Naive B cell (primary cell): Measurements from ENCODE around the gene CDC42EP5. TPM values are rescaled to one million over a fixed set of nuclear protein-coding genes. Genes with fewer than 3 reads are reported as not detected.
"Not testable (repeated sequence)": the region's sequence is repeated elsewhere in the genome, so short reads cannot be mapped to it uniquely, and the experiment has no call there.

ENCODE experiments used
- ATAC-seq, 2 donors: fragments of 150-1000 bp; cut with Tn5 transposase; 2 replicates each; pipeline ENCODE4 v1.10.0; 2021; ENCODE audit warnings: low read depth in 2 of 2, mild to moderate bottlenecking in 2 of 2, moderate library complexity in 2 of 2
- DNase-seq: peaks from one replicate; pipeline ENCODE4 v3.0.0; 2022
- H3K27ac Mint-ChIP-seq, 6 donors: one replicate each; pipeline ENCODE4 v1.8.0; 2020 to 2022; ENCODE audit warnings: mild to moderate bottlenecking in 6 of 6, mixed read lengths in 6 of 6, moderate library complexity in 5 of 6, inconsistent platforms in 2 of 6
- H3K27me3 Mint-ChIP-seq, 3 donors: one replicate each; pipeline ENCODE4 v1.8.0; 2021 to 2022; ENCODE audit warnings: mixed read lengths in 3 of 3, mild to moderate bottlenecking in 1 of 3
- H3K36me3 Mint-ChIP-seq, 2 donors: one replicate each; pipeline ENCODE4 v1.8.0; 2020 to 2022; ENCODE audit warnings: mixed read lengths in 2 of 2, inconsistent platforms in 1 of 2, mild to moderate bottlenecking in 1 of 2
- H3K4me1 Mint-ChIP-seq, 3 donors: one replicate each; pipeline ENCODE4 v1.8.0; 2020 to 2022; ENCODE audit warnings: mixed read lengths in 3 of 3, inconsistent platforms in 1 of 3, mild to moderate bottlenecking in 1 of 3, moderate library complexity in 1 of 3
- H3K4me3 Mint-ChIP-seq, 8 donors: one replicate each; pipeline ENCODE4 v1.8.0; 2020 to 2022; ENCODE audit warnings: mild to moderate bottlenecking in 8 of 8, mixed read lengths in 8 of 8, moderate library complexity in 8 of 8, inconsistent platforms in 2 of 8
- H3K9me3 Mint-ChIP-seq, 7 donors: one replicate each; pipeline ENCODE4 v1.8.0; 2020 to 2022; ENCODE audit warnings: mixed read lengths in 7 of 7, mild to moderate bottlenecking in 5 of 7, inconsistent platforms in 2 of 7, moderate library complexity in 1 of 7
- polyA plus RNA-seq, 6 donors: library from polyadenylated mRNA; unstranded; fragments of 300-500 nt; fragmentation: Illumina TruSeq; gene quantifications; one replicate each; pipeline ENCODE4 v1.2.3, GENCODE V29; 2021; ENCODE audit warnings: low read depth in 6 of 6

The CDC42EP5 gene, protein sequence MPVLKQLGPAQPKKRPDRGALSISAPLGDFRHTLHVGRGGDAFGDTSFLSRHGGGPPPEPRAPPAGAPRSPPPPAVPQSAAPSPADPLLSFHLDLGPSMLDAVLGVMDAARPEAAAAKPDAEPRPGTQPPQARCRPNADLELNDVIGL
- polyA plus RNA-seq, result not detected

DNA sequence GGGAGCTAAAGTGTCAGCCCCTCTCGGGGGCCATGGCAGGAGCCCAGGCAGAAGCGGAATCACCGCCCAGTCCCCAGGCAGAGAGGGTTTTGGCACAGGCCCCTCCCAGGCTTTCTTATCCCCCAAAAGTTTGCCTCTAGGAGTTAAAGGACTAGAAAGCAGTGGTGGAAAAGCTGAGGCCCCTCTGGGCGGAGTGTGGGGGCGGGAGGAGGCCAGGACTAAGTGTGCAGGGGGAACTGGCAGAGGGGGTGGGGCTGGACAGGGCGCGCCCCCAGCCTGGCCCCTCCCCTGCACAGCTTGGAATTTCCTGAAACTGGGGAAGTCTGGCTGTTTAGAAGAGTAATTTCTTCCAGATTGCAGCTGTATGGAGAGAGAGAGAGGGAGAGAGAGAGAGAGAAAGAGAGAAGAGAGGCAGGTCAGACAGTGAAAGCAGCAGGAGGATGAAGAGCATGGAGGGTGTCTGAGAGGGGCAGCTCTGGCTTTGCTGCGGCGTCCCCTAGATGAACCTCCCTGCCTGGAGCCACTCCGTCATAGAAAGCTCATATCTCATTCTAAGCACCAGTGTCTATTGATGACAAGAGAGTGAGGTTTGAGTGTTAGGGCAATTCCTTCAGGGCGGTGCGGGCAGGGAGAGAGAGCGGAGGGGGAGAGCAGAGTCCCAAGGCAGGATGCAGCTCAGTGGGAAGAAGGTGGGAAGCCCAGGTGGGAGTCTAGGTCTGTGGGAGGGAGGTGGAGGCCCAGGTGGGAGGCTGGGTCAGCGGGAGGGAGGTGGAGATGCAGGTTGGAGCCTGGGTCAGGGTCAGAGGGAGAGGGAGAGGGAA, at the start of gene CDC42EP5:
Gene CDC42EP5, minus strand, starts transcription at position 226 of the 821 bp plus-strand sequence. CDS start 7,749 bp downstream, outside the sequence.
- Mint-ChIP-seq H3K4me3 (peak within 1 kb of the TSS in 2 of 8 donors; percentile 13 to 61), H3K36me3 (no peaks in the 10 kb centered on the region), H3K27ac (peak within 1 kb of the TSS in 1 of 6 donors; percentile 11), H3K4me1 (peaks cover 23 to 28% (median 23%) of the 10 kb centered on the region in 3 donors), H3K9me3 (no peaks in the 10 kb centered on the region), H3K27me3 (peaks cover 45 to 79% (median 64%) of the 10 kb centered on the region in 3 donors)
- ATAC-seq, result peak; percentile 45
- DNase-seq, result no peak

DNA sequence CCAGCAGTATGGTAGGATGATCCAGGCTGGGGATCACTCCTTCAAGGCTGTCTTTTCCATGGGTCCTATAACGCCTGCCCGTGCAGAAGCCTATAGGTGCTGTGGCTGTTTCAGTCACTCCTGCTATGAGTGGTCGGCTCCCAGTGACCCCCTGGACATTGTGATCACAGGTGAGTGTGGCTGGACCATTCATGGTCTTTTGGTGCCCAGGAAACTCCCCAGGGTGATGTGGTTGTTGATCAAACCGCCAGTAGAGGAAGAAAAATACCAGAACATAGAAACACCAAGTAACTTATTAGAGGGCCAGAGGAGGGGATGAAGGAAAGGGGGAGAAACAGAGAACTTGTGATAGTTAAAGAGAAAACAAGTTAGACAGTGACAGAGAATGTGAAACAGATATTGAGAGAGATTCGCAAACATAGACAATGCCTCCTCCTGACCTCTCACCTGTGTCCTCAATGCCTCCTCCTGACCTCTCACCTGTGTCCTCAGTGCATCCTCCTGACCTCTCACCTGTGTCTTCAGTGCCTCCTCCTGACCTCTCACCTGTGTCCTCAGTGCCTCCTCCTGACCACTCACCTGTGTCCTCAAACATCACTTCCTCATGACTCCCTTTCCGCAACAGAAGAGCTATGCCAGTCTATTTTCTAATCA, 48.9 kb upstream of the CDC42EP5 start:
- H3K36me3 Mint-ChIP-seq, result peaks cover 0 to 5% of the 10 kb centered on the region in 2 donors
- peaks cover 32 to 55% (median 36%) of the 10 kb centered on the region in 3 donors for H3K27me3 Mint-ChIP-seq
- H3K4me1 Mint-ChIP-seq, result peaks cover 22 to 31% (median 27%) of the 10 kb centered on the region in 3 donors
- DNase-seq (no peak), ATAC-seq (no peak)
- H3K4me3 Mint-ChIP-seq, result peak overlapping the region in 5 of 8 donors; percentile 58 to 83 (median 78)
- H3K9me3 Mint-ChIP-seq, result peaks cover 0 to 9% (median 2%) of the 10 kb centered on the region in 7 donors
- peak overlapping the region in 3 of 6 donors; percentile 7 to 68 (median 44) for H3K27ac Mint-ChIP-seq

DNA sequence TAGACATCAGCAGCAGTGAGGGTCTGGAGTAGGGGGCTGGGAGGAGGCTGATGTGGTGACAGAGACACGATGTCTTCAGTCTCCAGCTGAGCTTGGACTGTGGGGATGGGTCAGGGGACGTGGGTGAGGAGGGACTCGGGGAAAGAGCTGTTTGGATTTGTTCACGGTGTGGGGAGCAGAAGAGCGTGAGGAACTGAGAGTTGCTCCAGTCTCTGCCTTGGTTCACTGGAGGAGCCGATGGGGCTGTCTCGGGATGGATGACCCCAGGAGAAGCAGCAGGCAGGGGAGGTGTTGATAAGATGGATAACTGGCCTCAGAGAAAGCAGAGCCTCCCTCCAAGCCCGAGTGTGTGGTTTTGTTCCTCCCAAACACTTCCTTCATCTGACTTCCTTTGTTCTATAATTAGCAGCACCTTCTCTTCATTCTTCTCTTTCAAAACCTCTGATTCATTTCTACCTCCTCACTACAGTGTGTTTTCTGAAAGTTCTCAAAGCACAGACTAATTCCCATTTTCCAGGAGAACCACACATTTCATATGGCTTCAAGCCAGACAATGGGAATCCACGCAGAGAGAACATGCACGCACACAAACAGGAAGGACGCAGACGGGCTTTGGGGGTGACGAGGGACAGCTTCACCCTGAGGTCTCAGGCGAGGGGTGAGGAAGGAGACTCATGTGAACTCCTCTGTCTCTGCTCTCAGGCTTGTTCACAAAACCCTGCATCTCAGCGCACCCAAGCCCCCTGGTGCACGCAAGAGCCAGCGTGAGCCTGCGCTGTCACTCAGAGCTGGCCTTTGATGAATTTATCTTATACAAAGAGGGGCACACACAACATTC, 48.1 kb upstream of the CDC42EP5 start:
- H3K36me3 Mint-ChIP-seq, result no peaks in the 10 kb centered on the region
- peaks cover 32 to 52% (median 35%) of the 10 kb centered on the region in 3 donors for H3K27me3 Mint-ChIP-seq
- H3K27ac Mint-ChIP-seq, result peak overlapping the region in 3 of 6 donors; percentile 11 to 59 (median 57)
- H3K4me3 Mint-ChIP-seq, result peak overlapping the region; percentile 23 to 83 (median 69)
- no peak for DNase-seq
- ATAC-seq, result peak; percentile 25 to 43
- H3K9me3 Mint-ChIP-seq, result peaks cover 0 to 9% (median 2%) of the 10 kb centered on the region in 7 donors
- H3K4me1 Mint-ChIP-seq, result peaks cover 22 to 31% (median 27%) of the 10 kb centered on the region in 3 donors

DNA sequence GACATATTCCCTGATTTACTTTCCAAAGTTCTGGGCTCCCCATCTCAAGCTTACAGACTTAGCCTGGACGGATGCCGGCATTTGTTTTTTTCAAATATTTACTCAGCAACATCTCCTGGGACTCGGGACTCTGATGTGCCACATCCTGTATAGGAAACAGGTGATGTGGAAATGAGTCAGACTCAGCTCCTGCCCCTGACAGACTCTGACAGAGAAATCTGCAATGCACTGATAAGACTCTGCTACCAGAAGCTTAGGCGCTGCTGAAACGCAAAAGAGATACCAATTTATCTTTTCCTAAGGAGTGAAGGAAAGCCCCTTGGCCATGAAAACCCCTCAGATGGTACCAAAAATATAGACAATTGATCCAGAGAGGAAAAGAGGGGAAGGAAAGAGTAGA, 45.7 kb upstream of the CDC42EP5 start:
- Mint-ChIP-seq H3K36me3 (no peaks in the 10 kb centered on the region), H3K27me3 (peaks cover 40 to 54% (median 52%) of the 10 kb centered on the region in 3 donors), H3K9me3 (peaks cover 0 to 9% (median 2%) of the 10 kb centered on the region in 7 donors), H3K4me3 (peak overlapping the region in 1 of 8 donors; percentile 29), H3K27ac (no peak overlapping the region), H3K4me1 (peaks cover 22 to 32% (median 27%) of the 10 kb centered on the region in 3 donors)
- DNase-seq (no peak), ATAC-seq (no peak)

DNA sequence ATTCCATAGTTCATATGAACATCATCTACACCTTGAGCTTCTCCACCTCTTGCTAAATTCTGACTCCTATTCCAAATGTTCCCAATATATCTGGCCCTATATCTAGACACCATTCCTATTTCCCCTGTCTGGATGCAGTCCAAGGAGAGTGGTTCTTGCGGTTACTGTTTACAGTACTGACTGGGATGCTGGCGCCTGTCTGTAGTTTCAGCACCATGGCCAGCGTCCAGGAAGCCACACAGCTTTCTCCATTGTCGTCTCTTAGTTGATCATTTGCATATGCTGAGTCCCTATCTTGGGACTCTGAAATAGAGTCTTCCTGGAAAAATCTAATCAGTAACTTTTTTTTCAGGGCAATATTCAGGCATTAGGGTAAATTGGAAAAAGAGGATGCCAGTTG, 44.4 kb upstream of the CDC42EP5 start:
- peaks cover 41 to 65% (median 63%) of the 10 kb centered on the region in 3 donors for H3K27me3 Mint-ChIP-seq
- H3K4me3 Mint-ChIP-seq, result no peak overlapping the region
- peak overlapping the region in 1 of 6 donors; percentile 65 for H3K27ac Mint-ChIP-seq
- H3K4me1 Mint-ChIP-seq, result peaks cover 21 to 26% (median 26%) of the 10 kb centered on the region in 3 donors
- peaks cover 0 to 9% (median 2%) of the 10 kb centered on the region in 7 donors for H3K9me3 Mint-ChIP-seq
- peak; percentile 53 to 68 for ATAC-seq
- DNase-seq, result peak; percentile 33
- H3K36me3 Mint-ChIP-seq, result no peaks in the 10 kb centered on the region

DNA sequence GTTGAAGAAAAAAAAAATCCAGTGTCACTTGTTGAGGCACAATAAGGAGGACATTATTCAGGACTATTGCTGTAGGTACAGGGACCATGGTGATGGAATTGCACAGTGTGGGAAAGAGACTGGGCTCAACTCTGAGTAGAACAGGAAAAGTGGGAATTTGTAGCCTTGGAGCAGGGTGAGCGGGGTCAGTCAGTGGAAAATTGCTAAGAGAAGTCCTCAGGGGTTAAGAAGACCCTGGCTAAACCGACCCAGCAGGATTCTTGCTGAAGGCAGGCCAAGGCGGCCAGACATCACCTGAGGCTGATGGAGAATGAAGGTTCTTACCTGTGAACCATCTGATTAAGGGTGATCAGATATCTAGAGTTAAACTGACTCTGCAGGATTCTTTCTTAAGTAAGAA, 42.1 kb upstream of the CDC42EP5 start:
- H3K36me3 Mint-ChIP-seq, result no peaks in the 10 kb centered on the region
- DNase-seq, result no peak
- peaks cover 27 to 63% (median 62%) of the 10 kb centered on the region in 3 donors for H3K27me3 Mint-ChIP-seq
- no peak overlapping the region for H3K27ac Mint-ChIP-seq
- peak overlapping the region in 1 of 8 donors; percentile 48 for H3K4me3 Mint-ChIP-seq
- peaks cover 0 to 9% (median 4%) of the 10 kb centered on the region in 3 donors for H3K4me1 Mint-ChIP-seq
- no peak for ATAC-seq
- H3K9me3 Mint-ChIP-seq, result peaks cover 0 to 9% (median 2%) of the 10 kb centered on the region in 7 donors

DNA sequence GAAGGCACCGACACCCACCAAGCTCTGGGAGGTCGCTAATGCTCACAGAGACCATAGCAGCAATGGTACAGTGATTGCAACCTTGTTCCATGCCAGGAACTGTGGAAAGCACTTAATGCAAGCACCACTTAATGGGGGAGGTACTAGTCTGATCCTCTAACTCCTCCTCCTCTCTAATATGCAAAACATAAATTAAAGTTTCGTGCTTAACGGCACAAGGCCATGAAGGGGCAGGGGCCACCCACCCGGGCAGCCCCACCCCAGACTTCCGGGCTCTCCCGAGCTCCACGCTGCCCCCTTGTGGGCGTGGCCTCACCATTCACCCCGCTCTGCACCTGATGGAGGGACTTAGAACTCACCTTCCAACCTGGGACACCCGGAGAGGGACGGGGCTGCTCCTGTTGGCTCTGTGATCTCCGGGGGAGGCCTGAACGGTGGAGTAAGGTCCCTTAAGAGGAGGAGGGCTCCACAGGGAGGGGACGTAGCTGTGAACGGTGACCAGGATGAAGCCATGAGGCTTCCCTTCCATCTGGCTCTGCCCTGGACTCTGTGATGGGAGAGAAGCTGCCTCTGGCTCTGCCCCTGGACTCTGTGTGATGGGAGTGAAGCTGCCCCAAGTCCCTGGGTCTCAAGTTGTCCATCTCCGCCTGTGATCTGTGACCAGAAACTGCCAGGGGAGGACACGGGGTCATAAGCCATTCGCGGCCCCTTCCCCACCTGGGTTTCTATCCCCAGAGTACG, 36.3 kb upstream of the CDC42EP5 start:
- DNase-seq (peak; percentile 19), ATAC-seq (peak; percentile 95 to 99)
- peaks cover 19 to 49% (median 45%) of the 10 kb centered on the region in 3 donors for H3K27me3 Mint-ChIP-seq
- not testable (repeated sequence) for H3K36me3 Mint-ChIP-seq, H3K9me3 Mint-ChIP-seq
- H3K4me1 Mint-ChIP-seq, result peaks cover 11 to 25% (median 24%) of the 10 kb centered on the region in 3 donors
- H3K27ac Mint-ChIP-seq, result peak overlapping the region in 1 of 6 donors; percentile 20
- H3K4me3 Mint-ChIP-seq, result peak overlapping the region in 1 of 8 donors; percentile 32

DNA sequence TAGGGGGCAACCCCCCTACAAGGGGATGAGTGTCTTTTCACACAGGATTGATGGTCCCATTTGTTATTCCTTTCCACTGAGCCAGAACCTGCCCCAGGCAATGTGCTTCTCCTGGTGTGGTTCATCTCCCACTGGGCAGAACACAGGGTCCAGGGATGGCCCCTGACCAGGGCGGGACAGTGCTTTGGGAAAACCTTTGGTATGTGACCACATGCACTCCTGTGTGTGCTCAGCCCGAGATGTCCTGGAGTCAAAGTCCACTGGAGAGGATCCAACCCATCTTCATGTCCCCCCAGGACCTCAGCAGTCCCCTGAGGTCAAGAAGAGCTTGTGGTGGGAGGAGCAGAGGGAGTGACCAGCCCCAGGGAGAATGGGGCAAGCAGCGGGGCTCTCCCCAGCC, 35.4 kb upstream of the CDC42EP5 start:
- not testable (repeated sequence) for H3K27ac Mint-ChIP-seq, H3K9me3 Mint-ChIP-seq, H3K4me3 Mint-ChIP-seq, ATAC-seq, DNase-seq, H3K36me3 Mint-ChIP-seq
- H3K4me1 Mint-ChIP-seq, result peaks cover 11 to 25% (median 24%) of the 10 kb centered on the region in 3 donors
- H3K27me3 Mint-ChIP-seq, result peaks cover 19 to 52% (median 40%) of the 10 kb centered on the region in 3 donors

DNA sequence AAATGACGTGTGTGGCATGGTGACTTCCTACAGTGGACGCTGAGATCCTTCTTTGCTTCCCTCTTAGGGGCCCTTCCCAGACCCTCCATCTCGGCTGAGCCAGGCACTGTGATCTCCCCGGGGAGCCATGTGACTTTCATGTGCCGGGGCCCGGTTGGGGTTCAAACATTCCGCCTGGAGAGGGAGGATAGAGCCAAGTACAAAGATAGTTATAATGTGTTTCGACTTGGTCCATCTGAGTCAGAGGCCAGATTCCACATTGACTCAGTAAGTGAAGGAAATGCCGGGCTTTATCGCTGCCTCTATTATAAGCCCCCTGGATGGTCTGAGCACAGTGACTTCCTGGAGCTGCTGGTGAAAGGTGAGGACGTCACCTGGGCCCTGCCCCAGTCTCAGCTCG, 34.7 kb upstream of the CDC42EP5 start:
- DNase-seq, result no peak
- no peak overlapping the region for H3K27ac Mint-ChIP-seq
- peaks cover 0 to 7% of the 10 kb centered on the region in 2 donors for H3K36me3 Mint-ChIP-seq
- peaks cover 19 to 46% (median 33%) of the 10 kb centered on the region in 3 donors for H3K27me3 Mint-ChIP-seq
- H3K4me1 Mint-ChIP-seq, result peaks cover 11 to 25% (median 24%) of the 10 kb centered on the region in 3 donors
- H3K4me3 Mint-ChIP-seq, result peak overlapping the region in 2 of 8 donors; percentile 12 to 73
- peaks cover 0 to 2% (median 0%) of the 10 kb centered on the region in 7 donors for H3K9me3 Mint-ChIP-seq
- no peak for ATAC-seq

DNA sequence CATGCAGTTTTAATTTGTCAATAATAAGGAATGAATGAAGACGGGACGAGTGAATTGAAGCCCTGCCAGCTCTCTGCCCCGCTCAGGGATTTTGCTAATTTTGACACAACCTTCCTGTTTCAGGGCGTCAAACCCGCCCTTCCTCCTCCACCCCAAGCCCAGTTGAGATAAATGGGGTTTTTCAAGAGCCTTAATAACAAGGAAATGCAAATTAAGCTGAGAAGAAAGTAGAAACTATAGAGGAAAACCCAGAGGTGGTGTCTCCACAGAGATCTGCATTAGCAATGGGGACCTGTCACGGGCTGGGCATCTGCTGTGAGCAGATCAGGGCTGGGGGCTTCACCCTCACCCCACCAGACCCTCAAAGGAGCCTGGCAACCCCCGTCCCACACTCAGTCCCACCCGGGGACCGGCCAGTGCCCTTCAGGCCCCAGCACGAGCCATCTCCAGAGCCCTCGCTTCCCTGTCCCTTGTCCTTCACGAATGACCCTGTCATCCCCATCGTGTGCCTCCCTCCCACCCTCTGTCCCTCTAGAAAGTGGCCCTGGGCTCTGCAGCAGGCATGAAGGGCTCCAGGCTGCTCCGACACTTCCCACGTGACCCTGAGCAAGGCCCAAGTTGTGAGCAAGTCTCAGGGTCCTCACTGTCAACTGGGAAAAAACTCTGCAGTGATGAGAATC, 34.1 kb upstream of the CDC42EP5 start:
- H3K9me3 Mint-ChIP-seq, H3K36me3 Mint-ChIP-seq, DNase-seq: not testable (repeated sequence)
- ATAC-seq, result peak; percentile 61 to 66
- H3K4me1 Mint-ChIP-seq, result peaks cover 11 to 30% (median 24%) of the 10 kb centered on the region in 3 donors
- H3K4me3 Mint-ChIP-seq, result peak overlapping the region in 3 of 8 donors; percentile 45 to 64 (median 61)
- H3K27me3 Mint-ChIP-seq, result peaks cover 15 to 39% (median 30%) of the 10 kb centered on the region in 3 donors
- H3K27ac Mint-ChIP-seq, result peak overlapping the region in 1 of 6 donors; percentile 38

DNA sequence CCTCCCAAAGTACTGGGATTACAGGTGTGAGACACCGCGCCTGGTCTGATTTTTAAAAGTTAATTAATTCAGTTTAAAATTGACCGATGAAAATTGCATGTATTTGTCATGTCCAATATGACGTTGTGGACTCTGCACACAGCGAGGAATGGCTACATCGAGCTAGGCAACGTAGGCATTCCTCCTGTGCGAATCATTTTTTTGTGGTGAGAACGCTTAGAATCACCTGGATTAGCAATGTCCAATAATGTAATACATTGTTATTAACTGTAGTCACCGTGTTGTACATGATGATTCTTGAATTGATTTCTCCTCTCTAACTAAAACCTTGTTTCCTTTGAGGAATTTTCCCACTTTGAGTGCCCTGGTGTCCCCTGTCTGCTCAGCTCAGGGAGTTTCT, 33.0 kb upstream of the CDC42EP5 start:
- H3K36me3 Mint-ChIP-seq, result peaks cover 0 to 7% of the 10 kb centered on the region in 2 donors
- no peak for ATAC-seq
- H3K4me3 Mint-ChIP-seq, result no peak overlapping the region
- no peak overlapping the region for H3K27ac Mint-ChIP-seq
- H3K9me3 Mint-ChIP-seq, result peaks cover 0 to 2% (median 0%) of the 10 kb centered on the region in 7 donors
- DNase-seq, result no peak
- H3K4me1 Mint-ChIP-seq, result peaks cover 11 to 30% (median 24%) of the 10 kb centered on the region in 3 donors
- peaks cover 14 to 36% (median 25%) of the 10 kb centered on the region in 3 donors for H3K27me3 Mint-ChIP-seq
